ENCODE results near the gene OLFM1.
A peak's percentile ranks its signal among the peaks of the same experiment; 100 is the strongest.

The OLFM1 gene

GRCh38 chr9:135087489-135087792 lies at the start of gene OLFM1:
Gene OLFM1, plus strand, starts transcription at chr9:135087668. Its CDS starts 322 bp downstream, at chr9:135087990.
- DNase-seq, result peak; percentile 89

DNA sequence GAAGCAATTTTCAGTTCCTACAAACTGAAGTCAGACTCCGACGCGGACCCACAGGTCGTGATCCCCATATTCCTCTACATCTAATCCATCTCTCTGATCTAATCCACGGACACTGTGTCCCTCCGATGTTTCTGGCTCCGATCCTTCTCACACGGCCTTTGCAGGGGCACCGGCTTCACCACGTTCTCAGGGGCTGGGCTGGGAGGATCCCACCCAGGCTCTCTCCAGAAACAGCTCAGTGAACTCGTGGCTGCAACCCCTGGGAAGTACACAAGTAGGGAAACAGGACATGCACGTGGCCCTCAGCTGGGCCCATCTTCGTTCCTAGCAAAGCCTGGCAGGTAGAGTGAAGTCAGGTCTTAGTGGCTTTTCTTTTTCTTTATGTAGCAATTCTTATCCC lies 49.1 kb upstream of the OLFM1 start:
- DNase-seq, result no peak

DNA sequence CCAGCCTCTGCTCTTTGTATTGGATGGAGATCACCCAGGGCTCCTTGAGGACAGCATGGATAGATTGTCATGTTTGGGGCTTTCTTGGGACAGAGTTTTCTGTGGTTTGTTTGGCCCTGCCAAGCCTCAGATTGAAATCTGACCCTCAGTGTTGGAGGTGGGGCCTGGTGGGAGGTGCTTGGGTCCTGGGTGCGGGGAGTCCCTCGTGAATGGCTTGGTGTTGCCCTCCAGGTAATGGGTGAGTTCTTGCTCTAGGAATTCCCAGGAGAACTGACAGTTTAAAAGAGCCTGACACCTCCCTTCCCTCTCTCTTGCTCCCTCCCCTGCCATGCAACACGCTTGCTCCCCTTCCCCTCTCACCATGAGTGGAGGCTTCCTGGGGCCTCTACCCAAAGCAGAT lies 48.6 kb upstream of the OLFM1 start:
- no peak for DNase-seq

GRCh38 chr9:135039266-135039870 lies 48.1 kb upstream of the OLFM1 start:
- no peak for DNase-seq

GRCh38 chr9:135039916-135040645 lies 47.4 kb upstream of the OLFM1 start:
- DNase-seq, result no peak

GRCh38 chr9:135040892-135041291 lies 46.6 kb upstream of the OLFM1 start:
- no peak for DNase-seq

GRCh38 chr9:135043345-135043744 lies 44.1 kb upstream of the OLFM1 start:
- no peak for DNase-seq

- no peak for DNase-seq
Observed at GRCh38 chr9:135045264-135045927, 42.1 kb upstream of the OLFM1 start.

GRCh38 chr9:135045928-135046738 lies 41.3 kb upstream of the OLFM1 start:
- no peak for DNase-seq

DNA sequence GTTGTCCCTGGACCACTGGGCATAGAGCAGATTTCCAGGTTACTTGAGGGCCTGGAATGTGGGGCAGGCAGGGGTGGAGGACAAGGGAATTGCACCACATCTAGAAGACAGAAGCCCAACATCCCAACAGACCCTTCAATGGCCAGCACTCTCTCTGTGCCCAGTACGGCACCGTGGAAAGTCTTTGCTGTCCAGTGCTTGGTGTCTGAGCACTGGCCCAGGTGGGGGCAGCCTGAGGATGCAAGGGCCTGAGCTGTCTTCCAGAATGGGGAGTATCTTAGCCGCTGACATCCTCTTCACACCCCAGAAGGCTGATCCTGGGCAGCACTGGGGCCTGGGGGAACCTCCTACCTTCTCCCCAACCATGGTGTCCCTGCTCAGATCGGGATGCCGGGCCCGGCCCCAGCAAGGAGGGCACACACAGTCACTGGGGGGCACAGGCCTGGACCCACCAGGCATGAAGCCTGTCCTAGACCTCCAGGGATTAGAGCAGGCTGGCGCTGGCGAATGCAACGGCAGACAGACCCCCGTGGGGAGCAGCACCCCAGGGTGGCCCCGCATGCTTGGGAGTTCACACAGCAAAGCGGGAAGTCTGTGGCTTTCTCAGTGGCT lies 40.6 kb upstream of the OLFM1 start:
- no peak for DNase-seq

GRCh38 chr9:135047521-135047920 lies 39.9 kb upstream of the OLFM1 start:
- DNase-seq, result no peak

DNA sequence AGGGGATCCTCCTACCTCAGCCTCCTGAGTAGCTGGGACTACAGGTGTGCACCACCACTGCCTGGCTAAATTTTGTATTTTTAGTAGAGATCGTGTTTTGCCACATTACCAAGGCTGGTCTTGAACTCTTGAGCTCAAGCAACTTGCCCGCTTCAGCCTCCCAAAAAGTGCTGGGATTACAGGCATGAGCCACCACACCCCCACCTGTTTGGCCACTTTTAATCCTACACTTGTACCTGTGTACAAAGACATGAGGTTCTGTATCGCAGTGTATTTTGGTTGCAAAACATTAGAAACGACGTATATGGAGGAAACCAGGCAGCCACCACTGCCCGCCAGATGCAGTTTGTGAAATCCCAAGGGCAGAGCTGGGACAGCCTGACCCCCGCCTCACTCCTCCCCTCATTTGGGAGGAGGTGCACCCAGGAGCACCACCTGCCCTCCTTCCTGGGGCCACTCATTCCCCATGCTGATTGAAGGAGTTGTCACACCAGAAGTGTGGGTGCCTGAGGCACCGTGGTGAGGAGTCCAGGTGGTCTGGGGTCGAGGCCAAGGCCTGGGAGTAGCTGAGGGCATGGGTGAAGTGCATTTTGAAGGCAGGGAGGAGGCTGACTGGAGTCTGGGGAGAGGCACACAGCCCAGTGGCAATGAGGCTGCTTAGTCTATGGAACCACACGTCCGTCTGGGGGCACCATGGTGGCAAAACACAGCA lies 39.3 kb upstream of the OLFM1 start:
- DNase-seq, result no peak

DNA sequence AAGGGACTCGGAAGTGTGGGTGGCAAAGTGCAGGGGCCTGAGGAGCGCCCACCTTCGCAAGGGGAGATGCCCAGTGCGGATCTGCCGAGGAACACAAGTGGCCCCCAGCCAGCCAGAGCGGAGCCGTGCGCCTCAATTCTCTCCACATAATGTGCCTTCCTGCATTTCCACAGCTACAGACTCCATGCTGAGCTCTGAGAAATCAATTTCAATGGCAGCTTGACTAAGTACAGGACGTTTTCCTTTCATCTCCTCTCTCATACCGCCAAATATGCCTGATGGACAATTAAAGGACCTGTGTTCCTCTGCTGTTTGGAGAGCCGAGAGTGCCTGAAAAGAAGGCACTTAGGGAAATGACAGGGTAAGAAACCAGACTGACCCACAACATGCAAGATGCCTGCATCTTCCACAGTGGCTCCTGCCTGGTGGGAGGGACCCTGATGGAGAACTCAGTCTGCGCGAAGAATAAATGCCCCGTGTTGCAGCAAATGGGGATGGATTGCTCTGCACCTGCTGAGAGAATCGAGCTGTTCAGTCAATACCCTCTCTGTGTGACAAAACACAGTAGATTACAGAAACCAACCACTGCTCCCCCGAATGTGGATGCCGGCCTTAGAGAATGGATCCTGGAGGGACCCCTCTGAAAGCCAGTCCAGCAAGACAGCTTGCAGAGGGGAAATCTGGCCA lies 38.6 kb upstream of the OLFM1 start:
- DNase-seq, result no peak

DNA sequence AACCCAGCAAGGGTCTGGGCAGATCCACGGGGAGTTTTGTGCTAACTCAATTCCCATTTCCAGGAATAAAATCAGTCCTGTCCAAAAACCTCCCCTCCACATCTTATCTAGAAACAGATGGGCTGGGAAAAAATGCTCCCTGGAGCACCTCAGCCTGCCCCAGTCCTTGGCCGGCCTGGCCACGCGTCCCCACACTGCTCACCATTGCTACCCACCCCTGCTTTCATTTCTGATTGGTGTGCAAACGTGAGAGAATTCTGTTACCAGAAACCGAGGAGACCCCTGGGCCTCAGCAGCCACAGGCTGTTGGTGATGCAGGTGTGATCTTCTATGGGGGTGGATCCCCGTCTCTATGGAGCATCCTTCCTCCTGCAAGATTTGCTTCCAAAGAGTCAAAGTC lies 38.0 kb upstream of the OLFM1 start:
- DNase-seq, result no peak

GRCh38 chr9:135050072-135050990 lies 37.1 kb upstream of the OLFM1 start:
- no peak for DNase-seq

DNA sequence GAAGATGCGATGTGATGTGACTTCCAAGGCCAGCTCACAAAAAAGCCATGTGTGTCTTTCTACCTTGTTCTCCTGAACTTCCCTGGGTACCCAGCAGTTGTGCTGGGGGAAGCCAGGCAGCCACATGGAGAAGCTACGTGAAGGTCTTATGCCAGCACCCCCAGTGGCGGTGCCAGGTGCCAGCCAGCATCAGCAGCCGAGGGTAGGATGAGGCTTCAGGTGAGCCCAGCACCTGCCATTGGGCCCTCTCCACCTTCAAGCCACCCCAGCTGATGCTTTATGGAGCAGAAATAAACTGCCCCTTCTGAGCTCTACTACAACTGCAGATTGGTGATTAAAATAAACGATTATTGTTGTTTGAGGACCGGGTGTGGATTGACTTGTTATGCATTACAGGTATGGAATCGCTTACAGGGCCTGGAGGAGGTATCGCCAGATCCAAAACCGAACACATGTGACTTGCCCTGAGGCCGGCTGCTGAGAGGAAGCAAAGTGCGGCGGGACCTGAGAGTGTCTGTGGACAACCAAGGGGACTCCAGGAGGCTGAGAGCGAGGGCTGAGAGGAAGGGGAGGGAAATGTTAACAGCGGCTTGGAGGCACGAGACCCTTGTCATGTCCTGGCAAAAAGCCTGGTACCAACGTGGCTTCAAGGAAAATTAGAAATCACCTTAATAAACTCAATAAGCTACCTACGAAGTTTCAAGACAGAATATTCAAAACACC lies 36.0 kb upstream of the OLFM1 start:
- no peak for DNase-seq

DNA sequence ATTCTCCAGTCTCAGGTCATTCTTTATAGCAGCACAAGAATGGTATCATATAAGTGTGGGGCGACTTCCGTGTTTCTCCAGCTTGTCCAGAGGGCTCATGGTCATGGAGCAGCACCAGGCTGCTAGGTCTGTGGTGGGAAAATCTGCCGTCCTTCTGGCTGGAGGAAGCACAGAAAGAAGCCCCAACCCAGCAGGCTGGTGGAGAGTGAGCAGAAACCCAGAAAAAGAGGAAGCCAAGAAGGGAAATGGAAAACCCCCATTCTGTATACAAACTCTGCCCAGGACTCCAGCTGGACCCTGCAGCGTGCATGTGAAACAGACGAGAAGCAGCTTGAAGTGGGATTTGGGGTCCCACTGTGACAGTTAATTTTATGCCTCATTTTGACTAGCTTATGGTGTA lies 34.3 kb upstream of the OLFM1 start:
- no peak for DNase-seq

GRCh38 chr9:135055181-135055580 lies 32.3 kb upstream of the OLFM1 start:
- DNase-seq, result peak; percentile 8

GRCh38 chr9:135056541-135056940 lies 30.9 kb upstream of the OLFM1 start:
- no peak for DNase-seq

All from NCI-H82 (cell line).